GM23248 (cell line): ENCODE measurements around the gene NBEAL1.

ENCODE experiments used
- EZH2 ChIP-seq: fragments of 200-600 bp; sonication (generic); IDR thresholded peaks from 2 replicates; pipeline ENCODE4 v1.6.1; 2018; ENCODE audit warnings: antibody characterized with exemption, mild to moderate bottlenecking; ENCODE audit not compliant: insufficient read depth, poor library complexity, severe bottlenecking
- EZH2phosphoT487 ChIP-seq: fragments of 200-600 bp; sonication (generic); IDR thresholded peaks from 2 replicates; pipeline ENCODE4 v1.6.1; 2018; ENCODE audit warnings: antibody characterized with exemption, moderate library complexity, mild to moderate bottlenecking, low read depth; ENCODE audit not compliant: insufficient read depth

DNA sequence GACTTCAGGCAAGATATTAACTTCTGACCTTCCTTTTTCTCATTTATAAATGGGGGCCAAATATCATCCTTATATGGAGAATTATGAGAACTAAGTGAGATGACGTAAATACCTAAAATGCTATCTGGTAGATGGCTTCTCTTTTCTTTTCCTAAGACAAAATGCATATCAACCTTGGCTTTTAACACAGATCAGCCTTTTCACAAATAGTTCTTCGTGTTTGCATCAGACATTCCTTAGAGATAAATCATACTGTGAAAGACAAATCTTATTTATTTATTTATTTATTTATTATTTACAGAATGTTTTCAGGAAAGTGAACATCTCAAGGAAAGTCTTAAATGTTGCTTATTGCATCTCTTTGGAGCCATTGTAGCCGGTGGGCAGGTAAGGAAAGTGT, 62.8 kb downstream of the NBEAL1 start:
- no peak for TF ChIP-seq EZH2phosphoT487
- no peak for TF ChIP-seq EZH2
